ENCODE measurements around the gene IGFBPL1. TPM values are rescaled to one million over a fixed set of nuclear protein-coding genes. Genes with fewer than 3 reads are reported as not detected.

IGFBPL1 gene
- total and polyA plus RNA-seq, 2 of the 8 experiments (the other 6 are each of a cell fraction or from before 2014, with no cell fraction given) = 31.3 to 33.8 TPM

DNA sequence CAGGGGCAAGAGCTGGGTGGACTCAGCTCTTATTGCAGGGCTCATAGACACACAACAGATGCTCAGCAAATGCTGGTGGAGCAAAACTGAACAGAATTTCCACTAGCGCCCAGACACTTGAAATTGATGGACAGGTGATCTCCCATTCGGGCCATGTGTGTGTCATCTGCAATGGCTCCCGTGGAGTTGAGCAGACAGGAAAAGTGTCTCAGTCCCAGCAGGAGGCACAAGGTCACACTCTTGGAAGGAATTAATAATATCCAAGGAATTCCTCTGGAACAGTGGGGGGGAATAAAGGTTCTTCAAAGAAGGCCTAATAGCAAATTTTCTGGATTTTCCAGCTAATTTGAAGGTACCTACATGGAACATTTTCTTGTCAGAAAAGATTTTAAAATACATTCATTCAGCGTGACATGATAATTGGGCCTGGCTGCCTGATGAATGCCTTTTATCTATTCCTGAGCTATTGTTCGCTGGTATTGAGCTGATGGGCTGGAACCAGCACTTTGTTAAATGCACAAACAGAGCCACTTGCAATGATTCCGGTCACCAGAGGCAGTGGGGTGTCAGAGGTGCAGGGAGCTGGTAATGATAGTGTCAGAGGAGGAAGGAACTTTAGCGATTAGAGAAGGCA is 63.3 kb downstream of the IGFBPL1 start:
- no peak for DNase-seq (ENCODE audit: low read depth in 1 of 2, low spot score in 2 of 2)
- FAIRE-seq = no peak
- Histone ChIP-seq H2BK20ac (ENCODE audit: low read length) (no peak overlapping the region), H4K8ac (ENCODE audit: extremely low read depth, insufficient read depth, low read length) (no peak overlapping the region), H4K20me1 (replicated peaks in 1 of 2; ENCODE audit: control insufficient read depth in 1 of 2, insufficient read depth in 2 of 2, low read length in 2 of 2) (no peaks in the 10 kb centered on the region), H3K79me2 (ENCODE audit: control insufficient read depth in 1 of 2, insufficient read depth in 2 of 2, low read length in 2 of 2) (no peaks in the 10 kb centered on the region), H3K9me3 (ENCODE audit: insufficient read depth in 2 of 2, low read depth in 1 of 2, low read length in 1 of 2) (no peaks in the 10 kb centered on the region), H3K27ac (ENCODE audit: low read depth, low read length) (no peak overlapping the region), H2BK15ac (ENCODE audit: low read length) (no peak overlapping the region), H2BK5ac (ENCODE audit: low read depth, low read length) (no peak overlapping the region), H2AK5ac (ENCODE audit: low read depth, low read length) (no peak overlapping the region), H4K5ac (ENCODE audit: insufficient read length, low read depth, low read length) (no peak overlapping the region), H3K27me3 (replicated peaks in 1 of 4; ENCODE audit: control insufficient read depth in 3 of 4, extremely low read depth in 1 of 4, insufficient read depth in 3 of 4, low read length in 3 of 4) (peaks cover 0 to 8% (median 0%) of the 10 kb centered on the region in 4 experiments; a peak in 1 of 7 replicates), H3K4ac (replicated peaks; ENCODE audit: insufficient read length, low read depth, low read length) (no peak overlapping the region), H2AFZ (ENCODE audit: low read length) (no peak overlapping the region), H3K4me3 (ENCODE audit: extremely low read depth in 1 of 4, insufficient read depth in 2 of 4, low read depth in 3 of 4, low read length in 4 of 4) (no peak overlapping the region), H3K14ac (ENCODE audit: insufficient read length) (no peak overlapping the region), H3K23ac (ENCODE audit: insufficient read length) (no peak overlapping the region), H3K36me3 (ENCODE audit: control insufficient read depth in 2 of 4, insufficient read depth in 4 of 4, low read length in 3 of 4) (no peaks in the 10 kb centered on the region), H3K18ac (ENCODE audit: extremely low read depth, low read length) (no peak overlapping the region), H3K56ac (replicated peaks; ENCODE audit: insufficient read length, low read depth, low read length) (no peak overlapping the region), H4K91ac (replicated peaks; ENCODE audit: insufficient read length, low read length) (no peak overlapping the region), H2BK12ac (ENCODE audit: low read depth, low read length) (no peak overlapping the region), H3K9ac (replicated peaks in 1 of 4; ENCODE audit: extremely low read depth in 1 of 4, low read depth in 3 of 4, low read length in 3 of 4) (no peak overlapping the region), H3K23me2 (ENCODE audit: low read depth, low read length) (no peaks in the 10 kb centered on the region), H2BK120ac (replicated peaks; ENCODE audit: low read depth, low read length) (no peak overlapping the region), H3K4me2 (ENCODE audit: insufficient read depth in 1 of 2, low read depth in 2 of 2, low read length in 2 of 2) (no peak overlapping the region), H3K4me1 (replicated peaks in 1 of 4; ENCODE audit: control insufficient read depth in 3 of 4, insufficient read depth in 4 of 4, low read length in 3 of 4) (peaks cover 0 to 4% (median 0%) of the 10 kb centered on the region in 4 experiments; a peak in 1 of 7 replicates), H3K79me1 (ENCODE audit: low read depth, low read length) (no peaks in the 10 kb centered on the region)
- WGBS, 2 experiments (ENCODE audit: extremely low coverage in 1 of 2, insufficient coverage in 1 of 2, insufficient read length in 1 of 2, insufficient replicate concordance in 2 of 2, low coverage in 1 of 2, low lambda C conversion rate in 2 of 2, missing lambda C conversion rate in 1 of 2) = 77% methylated on average over 7 of the region's 7 CpGs; no CpG with 5 or more reads in 1 of the 2 experiments
- CTCF ChIA-PET (ENCODE audit: partially characterized antibody) = interaction anchor here (0.6 to 4.1 kb wide), 13 partner anchors 9 to 458 kb away, joined by 3 to 26 read pairs (median 4); no protein-coding TSS in a partner anchor
- POLR2A ChIA-PET (ENCODE audit: partially characterized antibody) = interaction anchor here (0.9 kb wide), 1 partner anchor 17 kb away, joined by 3 read pairs; no protein-coding TSS in a partner anchor
- no peak for TF ChIP-seq RAD21 (IDR thresholded peaks at IDR 0.05 in 1 of 2, conservative IDR thresholded peaks at IDR 0.05 in 1 of 2; ENCODE audit: low read depth in 2 of 2, low read length in 2 of 2)
- TF ChIP-seq BACH1 (IDR thresholded peaks at IDR 0.05; ENCODE audit: low read length) = no peak
- no peak for TF ChIP-seq SIRT6 (IDR thresholded peaks at IDR 0.05; ENCODE audit: low read length)
- TF ChIP-seq EGR1 (IDR thresholded peaks at IDR 0.05; ENCODE audit: borderline replicate concordance, low read depth, low read length) = no peak
- no peak for TF ChIP-seq CBX8 (IDR thresholded peaks at IDR 0.05; ENCODE audit: borderline replicate concordance, low read depth, low read length)
- no peak for TF ChIP-seq JUND (IDR thresholded peaks at IDR 0.05; ENCODE audit: low read length)
- no peak for TF ChIP-seq GABPA (IDR thresholded peaks at IDR 0.05; ENCODE audit: borderline replicate concordance, insufficient read depth, low read length)
- no peak for TF ChIP-seq CTCF (IDR thresholded peaks at IDR 0.05; ENCODE audit: control extremely low read depth in 1 of 3, insufficient read depth in 1 of 3, low read depth in 1 of 3, low read length in 3 of 3)
- TF ChIP-seq BCL11A (IDR thresholded peaks at IDR 0.05; ENCODE audit: low read depth in 2 of 2, low read length in 2 of 2) = no peak

All from H1 (cell line).